Hepatocyte (in vitro differentiated cells): ENCODE measurements around the gene ALPK3.

Source experiments
- CTCF ChIP-seq: fragments of 200-600 bp; sonication (generic); IDR thresholded peaks from 2 replicates; pipeline ENCODE4 v1.5.1; 2016; ENCODE audit warnings: antibody characterized with exemption, mild to moderate bottlenecking; ENCODE audit not compliant: poor library complexity
- EZH2 ChIP-seq: fragments of 200-600 bp; sonication (generic); IDR thresholded peaks from 2 replicates; pipeline ENCODE4 v1.6.1; 2016; ENCODE audit warnings: antibody characterized with exemption, mild to moderate bottlenecking, borderline replicate concordance

GRCh38 chr15:84828086-84828908 lies 11.1 kb downstream of the ALPK3 start:
- no peak for TF ChIP-seq CTCF
- TF ChIP-seq EZH2, result no peak
